ENCODE data around the gene GCH1.

DNA sequence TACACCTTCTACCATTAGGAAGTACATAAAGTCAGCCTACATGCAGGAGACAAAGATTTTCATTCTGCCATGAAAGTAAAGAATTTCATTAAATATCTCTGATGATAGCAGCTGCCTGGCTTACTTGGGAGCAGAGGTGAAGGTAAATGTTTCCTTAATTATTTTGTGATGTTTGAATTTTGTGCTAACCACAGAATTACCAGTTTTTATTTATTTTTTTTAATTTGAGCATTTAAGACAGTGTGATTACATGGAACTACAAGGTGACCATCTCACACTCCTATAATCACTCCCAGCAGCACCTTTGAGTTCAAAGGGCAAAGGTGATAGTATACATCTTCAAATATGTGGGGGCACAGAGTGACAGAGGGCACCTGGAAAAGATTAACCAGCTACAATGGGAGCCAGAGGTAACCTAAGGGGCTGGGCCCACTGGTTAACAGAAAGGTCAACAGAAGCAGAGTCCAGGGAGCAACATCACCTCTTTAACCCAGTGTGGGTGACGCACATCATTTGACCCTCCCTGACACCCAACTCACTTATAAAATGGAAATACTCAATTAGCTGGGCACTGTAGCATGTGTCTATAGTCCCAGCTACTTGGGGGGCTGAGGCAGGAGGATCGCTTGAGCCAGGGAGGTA is 65.0 kb downstream of the GCH1 start:
- TF ChIP-seq, protein P1, sequence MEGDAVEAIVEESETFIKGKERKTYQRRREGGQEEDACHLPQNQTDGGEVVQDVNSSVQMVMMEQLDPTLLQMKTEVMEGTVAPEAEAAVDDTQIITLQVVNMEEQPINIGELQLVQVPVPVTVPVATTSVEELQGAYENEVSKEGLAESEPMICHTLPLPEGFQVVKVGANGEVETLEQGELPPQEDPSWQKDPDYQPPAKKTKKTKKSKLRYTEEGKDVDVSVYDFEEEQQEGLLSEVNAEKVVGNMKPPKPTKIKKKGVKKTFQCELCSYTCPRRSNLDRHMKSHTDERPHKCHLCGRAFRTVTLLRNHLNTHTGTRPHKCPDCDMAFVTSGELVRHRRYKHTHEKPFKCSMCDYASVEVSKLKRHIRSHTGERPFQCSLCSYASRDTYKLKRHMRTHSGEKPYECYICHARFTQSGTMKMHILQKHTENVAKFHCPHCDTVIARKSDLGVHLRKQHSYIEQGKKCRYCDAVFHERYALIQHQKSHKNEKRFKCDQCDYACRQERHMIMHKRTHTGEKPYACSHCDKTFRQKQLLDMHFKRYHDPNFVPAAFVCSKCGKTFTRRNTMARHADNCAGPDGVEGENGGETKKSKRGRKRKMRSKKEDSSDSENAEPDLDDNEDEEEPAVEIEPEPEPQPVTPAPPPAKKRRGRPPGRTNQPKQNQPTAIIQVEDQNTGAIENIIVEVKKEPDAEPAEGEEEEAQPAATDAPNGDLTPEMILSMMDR (conservative IDR thresholded peaks at IDR 0.05; ENCODE audit: low read depth, low read length) = no peak
- TF ChIP-seq EZH2 (IDR thresholded peaks at IDR 0.05; ENCODE audit: borderline replicate concordance, low read depth, low read length, poor library complexity, severe bottlenecking) = no peak
